Measurements from ENCODE around the gene PYGL.
"Not testable (repeated sequence)": the region's sequence is repeated elsewhere in the genome, so short reads cannot be mapped to it uniquely, and the experiment has no call there.

PYGL gene

GRCh38 chr14:50955373-50956043, 11.2 kb upstream of the PYGL start:
- DNase-seq: peak in 12 of 56 donors; percentile 2 to 71 (median 16)

DNA sequence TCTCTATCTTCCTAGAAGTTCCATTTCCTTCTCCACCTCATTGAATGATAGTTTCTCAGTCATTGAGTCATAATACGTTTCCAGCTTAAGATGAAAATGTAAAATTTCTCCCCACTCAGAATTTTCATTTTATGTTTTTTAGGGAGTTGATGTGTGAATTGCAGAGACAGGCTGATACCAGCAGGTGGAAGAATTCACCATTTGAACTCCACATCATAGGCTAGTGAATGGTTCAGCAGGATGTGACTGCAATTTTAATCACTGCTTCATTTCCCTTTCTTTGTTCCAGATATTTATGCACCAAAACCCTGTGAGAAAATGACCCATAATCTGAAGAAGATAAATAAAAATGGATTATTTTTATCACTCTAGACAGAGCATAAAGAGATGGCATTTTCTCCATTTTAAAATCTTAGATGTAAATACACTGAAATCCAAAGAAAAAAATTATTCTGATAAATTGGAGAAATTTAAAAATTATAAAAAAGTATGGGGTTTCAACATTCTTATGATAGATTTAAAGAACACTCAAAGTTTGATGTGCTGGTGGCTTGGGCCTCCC, 10.6 kb upstream of the PYGL start:
- peak in 6 of 56 donors; percentile 13 to 30 (median 18) for DNase-seq

DNA sequence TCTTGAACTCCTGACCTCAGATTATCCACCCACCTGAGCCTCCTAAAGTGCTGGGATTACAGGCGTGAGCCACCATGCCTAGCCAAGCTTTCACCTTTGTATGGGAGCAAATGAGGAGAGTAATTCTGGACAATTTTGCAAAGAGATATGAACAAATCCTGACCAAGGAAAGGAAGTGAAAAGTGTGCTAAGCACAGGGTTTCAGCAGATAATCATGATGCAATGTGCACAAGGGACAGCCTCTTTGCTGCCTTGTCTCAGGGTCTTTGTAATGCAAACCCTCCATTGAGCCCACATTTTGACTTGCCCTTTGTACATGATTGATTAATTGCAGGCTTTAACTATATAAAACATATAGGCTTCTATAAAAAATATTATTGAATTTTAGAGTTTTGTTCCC, 9.2 kb upstream of the PYGL start:
- DNase-seq: no peak

DNA sequence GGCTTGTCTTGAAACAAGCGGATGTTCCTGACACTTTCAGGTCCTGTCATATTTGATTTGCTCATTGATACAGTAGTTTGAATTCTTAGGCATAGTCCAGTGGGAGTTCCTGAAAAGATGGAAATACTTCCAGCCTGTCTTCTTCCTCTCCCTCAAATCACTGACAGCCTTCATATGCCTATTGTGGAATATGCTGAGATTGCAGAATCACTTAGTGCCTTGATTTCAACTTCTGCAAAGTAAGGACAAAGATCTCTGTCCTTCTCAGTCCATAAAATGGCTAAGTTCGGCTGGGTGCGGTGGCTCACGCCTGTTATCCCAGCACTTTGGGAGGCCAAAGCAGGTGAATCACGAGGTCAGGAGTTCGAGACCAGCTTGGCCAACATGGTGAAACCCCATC, 6.7 kb upstream of the PYGL start:
- no peak for DNase-seq

DNA sequence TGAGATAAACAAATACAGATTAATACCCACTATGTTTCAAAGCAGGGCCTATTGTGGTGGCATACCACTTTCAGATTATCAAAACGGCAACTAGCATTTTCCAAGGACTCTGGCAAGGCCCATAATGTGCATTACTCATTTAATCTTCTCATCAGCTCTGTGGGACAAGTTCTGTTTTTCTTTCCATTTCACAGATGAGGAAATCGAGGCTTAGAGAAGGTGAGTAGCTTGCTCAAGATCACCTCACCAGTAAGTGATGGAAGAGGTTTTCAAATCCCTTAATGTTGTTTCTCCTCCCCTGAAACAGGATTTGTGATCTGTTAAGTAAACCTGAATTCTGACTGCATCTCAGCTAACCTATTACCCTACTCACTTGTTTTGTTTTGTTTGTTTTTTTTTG, 3.9 kb upstream of the PYGL start:
- DNase-seq: no peak

GRCh38 chr14:50947446-50947845, 3.2 kb upstream of the PYGL start:
- no peak for DNase-seq

DNA sequence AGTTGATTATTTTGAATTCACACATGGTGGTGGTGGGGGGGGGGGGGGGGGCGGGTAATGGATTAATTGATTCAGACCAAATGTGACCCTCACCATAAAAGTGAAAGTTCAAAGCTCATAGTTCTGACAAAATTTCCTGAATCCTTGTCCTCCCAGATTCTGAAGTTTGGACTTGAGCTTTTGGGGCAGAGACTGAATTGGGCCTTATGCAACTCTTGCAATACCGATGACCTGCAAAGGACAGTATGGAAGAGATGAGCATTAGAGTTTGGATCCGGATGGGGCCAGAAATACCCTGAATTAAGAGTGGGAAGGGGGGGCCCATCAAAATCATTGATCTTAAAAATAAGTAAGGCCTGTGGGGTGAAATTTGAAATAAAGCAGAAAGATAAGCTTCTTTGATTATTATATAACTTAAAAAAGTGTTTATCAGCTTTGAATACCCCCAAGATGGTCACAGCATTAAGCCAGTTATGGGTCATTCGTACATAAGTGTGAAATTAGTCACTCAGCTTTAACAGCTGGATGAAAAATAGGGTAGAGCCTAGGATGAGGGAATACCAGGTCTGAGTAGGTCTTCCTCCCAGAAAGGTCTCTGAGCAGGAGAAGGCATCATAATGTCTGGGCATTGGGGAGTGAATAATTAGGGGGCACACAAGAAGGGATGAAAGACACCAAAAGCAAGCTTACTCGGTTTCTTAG, 2.1 kb upstream of the PYGL start:
- no peak for DNase-seq

DNA sequence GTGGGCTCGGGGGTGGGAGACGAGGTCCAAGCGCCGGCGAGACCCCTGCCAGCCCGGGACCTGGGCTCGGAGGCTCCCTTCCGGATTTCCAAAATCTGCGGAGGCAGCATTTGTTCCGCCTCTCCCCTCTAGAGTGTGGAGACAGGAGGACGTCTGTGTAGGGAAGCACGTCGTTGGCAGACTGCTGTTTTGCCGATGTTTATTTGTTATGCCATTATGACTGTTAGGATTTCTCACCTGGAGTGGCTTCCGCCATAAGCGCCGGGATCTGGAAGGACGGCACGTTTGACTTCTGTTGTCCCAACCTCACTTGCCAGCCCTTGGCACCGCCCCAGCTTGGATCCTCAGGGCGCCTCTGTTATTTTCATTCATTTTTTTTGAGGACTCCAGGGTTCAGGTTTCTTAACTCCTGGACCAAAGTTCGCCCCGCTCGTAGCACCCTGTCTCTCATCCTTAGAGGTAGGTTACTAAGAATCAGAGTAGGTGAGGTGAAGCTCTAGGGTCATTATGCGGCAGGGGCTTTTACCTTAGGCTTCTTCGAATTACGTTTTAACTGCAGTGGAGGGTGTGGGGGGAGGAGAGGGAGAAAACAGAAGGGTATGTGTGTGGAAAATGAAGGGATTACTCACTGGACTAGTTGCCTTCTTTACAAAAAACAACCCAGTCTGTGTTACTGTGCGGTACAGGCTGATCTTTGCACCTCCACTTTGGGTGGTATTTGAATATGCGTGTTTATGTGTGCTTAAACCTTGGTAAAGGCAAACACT, 547 bp upstream of the PYGL start:
- DNase-seq: peak in 7 of 56 donors; percentile 5 to 47 (median 40)

GRCh38 chr14:50943261-50943942, 881 bp downstream of the PYGL start:
- peak in 2 of 56 donors; percentile 7 to 15 for DNase-seq

DNA sequence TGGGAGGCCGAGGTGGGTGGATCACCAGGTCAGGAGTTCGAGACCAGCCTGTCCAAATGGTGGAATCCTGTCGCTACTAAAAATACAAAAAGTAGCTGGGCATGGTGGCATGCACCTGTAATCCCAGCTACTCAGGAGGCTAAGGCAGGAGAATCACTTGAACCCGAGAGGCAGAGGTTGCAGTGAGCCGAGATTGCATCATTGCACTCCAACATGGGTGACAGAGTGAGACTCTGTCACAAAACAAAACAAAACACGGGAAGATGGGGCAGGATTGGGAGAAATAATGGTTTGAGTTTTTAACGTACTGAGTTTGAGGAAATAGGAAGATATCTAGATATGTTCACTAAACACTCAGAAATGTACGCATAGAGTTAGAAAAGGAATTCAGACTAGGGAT, 2.6 kb downstream of the PYGL start:
- DNase-seq: not testable (repeated sequence)

DNA sequence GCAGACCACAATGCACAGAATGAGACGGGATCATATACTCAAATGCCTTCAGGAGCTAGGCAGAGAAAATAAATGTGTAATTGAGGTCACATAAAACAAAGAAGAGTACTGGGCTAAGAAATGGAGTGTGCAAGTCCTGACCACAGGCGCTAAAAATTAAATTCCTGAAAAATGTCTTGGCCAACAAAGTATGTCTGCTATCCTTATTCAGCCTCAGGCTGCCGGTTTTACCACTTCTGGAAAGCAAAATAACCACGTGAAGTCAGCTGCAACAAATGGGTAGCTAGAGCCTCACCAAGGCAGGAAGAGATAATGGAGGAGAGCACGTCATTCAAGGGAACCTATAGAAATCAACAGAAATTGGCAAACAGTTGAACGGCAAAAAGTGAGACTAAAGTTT, 3.1 kb downstream of the PYGL start:
- no peak for DNase-seq

- DNase-seq: no peak
These were observed 6.5 kb downstream of the PYGL start for GRCh38 chr14:50937800-50938199.

DNA sequence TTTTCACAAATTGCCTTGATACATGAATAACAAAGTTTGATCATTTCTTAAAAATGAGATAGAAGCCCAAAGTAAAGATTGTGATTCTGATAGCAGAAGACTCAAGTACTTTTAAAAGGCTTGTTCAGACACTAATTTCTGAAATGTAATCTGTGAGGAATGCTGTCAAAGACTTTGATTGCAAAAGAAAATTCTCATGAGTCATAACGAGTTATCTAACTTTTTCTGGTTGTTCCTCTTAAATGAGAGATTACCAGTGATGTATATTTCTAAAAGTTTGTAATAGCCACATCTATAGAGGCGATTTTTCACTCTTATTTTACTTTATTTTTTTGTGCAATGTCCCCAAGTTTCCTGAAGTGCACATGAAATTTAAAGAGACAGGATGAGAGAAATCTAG, 7.0 kb downstream of the PYGL start:
- no peak for DNase-seq

GRCh38 chr14:50936882-50937281, 7.4 kb downstream of the PYGL start:
- no peak for DNase-seq

GRCh38 chr14:50936016-50936340, 8.3 kb downstream of the PYGL start:
- DNase-seq: no peak

DNA sequence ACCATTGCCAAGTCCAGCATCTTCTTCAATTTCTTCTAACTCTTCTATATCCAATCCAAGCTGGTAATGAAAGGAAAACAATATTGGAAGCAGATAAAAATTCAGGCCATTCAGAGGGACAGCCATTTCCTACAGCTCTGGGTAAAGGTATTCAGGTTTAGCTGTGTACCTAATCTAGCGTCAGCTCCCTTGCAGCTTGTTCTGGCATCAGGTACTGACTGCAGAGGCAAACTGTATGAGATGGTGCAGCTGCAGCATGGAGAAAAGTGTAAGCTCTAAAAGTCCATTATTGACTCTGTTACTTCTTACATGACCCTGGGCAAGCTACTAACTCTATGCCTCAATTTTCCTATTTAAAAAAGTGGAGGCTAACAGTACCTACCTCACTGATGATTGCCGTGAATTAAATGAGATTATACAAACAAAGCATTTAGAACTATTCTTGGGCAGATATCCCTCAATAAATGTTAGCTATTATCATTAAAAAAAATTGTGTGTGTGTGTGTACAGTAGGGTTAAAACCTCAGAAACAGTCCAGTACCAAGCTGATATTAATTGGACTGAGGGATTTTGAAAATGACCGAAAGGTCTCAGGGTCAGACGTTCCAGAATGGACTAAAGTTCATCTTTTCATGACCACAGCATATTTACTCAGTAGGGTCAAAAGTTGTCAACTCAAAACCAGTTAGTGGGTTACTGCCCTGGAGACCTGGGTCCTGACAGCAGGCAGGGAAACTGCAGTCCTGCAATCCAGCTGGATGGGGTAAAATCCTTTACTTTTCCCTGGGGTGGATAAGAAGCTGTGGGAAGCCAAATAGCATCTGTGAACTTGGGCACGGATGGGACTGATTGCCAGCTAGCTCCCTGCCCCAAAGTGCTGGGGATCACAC, 8.9 kb downstream of the PYGL start:
- no peak for DNase-seq

- DNase-seq: no peak
These were observed 11.4 kb downstream of the PYGL start for GRCh38 chr14:50932592-50933495.

GRCh38 chr14:50932156-50932555, 12.1 kb downstream of the PYGL start:
- DNase-seq: no peak

DNA sequence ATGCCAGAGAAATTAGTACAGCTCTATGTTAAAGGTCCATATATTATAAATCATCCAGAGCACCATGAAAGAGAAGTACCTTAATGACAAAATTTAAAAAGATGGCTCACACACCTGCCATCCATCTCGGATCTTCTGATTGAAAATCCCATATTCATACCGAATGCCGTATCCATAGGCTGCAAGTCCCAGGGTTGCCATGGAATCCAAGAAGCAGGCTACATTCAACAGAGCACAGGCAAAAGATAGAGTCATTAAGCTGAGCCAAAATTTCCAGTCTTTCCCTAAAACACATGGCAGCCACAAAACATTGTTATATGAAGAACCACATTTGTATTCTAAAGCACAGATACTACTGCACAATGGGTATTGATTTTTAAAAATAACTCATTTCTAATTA, 12.7 kb downstream of the PYGL start:
- no peak for DNase-seq

- no peak for DNase-seq
These were observed 14.8 kb downstream of the PYGL start for GRCh38 chr14:50929506-50929905.
